Fibroblast of upper back skin (primary cell): ENCODE data around the gene NOCT.
A peak's percentile ranks its signal among the peaks of the same experiment; 100 is the strongest.
"Not testable (repeated sequence)": the region's sequence is repeated elsewhere in the genome, so short reads cannot be mapped to it uniquely, and the experiment has no call there.

Source experiments
- DNase-seq: peaks from one replicate; pipeline ENCODE4 v3.0.0-alpha.2; 2013

NOCT gene

DNA sequence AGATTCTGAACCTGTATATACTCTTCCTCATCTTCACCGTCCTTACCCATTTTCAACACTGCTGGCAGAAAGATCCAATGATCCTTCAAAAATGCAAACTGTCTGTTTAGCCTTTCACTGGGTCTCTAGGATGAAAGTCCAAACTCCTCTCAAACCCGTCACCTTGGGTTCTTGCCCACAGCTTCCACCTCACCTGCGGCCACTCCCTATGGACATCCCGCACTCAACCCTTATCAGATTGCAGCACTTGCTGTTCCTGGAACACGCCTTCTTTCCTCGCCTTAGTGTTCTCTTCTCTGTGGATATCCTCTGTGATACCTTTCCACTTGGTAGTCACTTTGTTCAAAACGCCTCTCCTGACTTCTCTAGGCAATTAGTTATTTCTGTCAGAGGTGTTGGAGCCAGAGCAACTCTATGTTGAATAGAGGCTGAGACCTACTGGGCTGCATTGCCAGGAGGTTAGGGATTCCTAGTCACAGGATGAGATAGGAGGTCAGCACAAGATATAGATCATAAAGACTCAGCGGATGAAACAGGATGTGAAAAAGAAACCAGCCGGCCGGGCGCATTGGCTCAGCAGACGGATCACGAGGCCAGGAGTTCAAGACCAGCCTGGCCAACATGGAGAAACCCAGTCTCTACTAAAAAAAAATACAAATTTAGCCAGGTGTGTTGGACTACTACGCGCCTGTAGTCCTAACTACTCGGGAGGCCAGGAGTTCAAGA lies 4.2 kb upstream of the NOCT start:
- DNase-seq = no peak

DNA sequence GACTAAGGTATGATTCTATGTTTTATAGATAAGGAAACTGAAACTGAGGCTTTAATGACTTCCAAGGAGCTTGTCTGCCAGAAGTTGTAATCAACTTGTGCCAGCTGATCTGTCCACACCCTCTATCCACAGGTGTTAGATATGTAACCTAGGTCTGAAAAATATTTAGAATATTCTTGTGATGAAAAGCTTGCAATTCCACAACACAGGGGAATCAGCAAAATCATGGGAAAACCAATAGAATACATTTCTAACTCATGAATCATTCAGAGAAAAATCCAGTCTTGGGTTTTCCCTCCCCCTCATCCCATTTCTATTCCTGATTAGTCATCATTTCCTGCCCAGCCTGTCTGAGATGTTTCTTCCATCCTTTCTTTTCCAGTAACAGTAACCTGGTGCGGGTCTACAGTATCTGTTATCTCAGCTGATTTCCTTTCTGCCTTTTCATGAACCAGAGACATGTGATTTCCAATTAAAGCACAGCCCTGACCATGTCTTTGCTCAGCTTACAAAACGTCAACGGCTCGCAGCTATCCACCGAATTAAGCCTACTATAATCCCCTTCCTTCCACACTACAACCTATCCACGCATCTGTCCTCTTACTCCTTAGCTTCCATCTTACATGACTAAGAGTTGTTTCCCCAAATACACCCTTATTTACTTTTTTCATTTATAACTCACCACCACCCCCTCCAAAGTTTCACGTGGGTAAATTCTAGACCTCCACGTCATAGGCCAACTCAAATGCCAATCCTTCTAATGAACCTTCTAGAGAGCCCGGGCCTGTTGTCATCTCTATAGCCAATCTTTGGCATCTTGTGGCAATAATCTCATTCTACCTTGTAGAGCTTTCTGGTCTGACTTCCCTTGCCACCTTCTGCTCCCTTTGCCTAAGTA lies 961 bp upstream of the NOCT start:
- peak; percentile 96 for DNase-seq

DNA sequence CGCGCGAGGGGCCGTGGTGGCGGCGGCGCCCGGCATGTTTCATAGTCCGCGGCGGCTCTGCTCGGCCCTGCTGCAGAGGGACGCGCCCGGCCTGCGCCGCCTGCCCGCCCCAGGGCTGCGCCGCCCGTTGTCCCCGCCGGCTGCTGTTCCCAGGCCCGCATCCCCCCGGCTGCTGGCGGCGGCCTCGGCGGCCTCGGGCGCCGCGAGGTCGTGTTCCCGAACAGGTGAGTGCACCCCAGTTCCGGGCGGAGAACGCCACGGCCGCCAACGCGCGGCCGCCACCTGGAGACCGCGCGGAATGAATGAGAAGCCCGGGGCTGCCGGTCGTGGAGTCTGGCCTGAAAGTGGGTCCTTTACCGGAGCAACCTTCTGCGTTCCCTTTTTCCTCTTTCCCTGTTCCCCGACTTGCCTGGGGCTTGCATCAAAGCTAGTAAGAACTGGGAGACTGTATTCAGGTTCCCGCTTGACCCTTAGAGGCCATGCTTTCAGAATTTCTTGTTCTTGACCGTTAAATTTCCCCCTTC lies 429 bp downstream of the NOCT start:
- no peak for DNase-seq

- DNase-seq = peak; percentile 27
Measured at GRCh38 chr4:139017861-139018260, 2.3 kb downstream of the NOCT start.

DNA sequence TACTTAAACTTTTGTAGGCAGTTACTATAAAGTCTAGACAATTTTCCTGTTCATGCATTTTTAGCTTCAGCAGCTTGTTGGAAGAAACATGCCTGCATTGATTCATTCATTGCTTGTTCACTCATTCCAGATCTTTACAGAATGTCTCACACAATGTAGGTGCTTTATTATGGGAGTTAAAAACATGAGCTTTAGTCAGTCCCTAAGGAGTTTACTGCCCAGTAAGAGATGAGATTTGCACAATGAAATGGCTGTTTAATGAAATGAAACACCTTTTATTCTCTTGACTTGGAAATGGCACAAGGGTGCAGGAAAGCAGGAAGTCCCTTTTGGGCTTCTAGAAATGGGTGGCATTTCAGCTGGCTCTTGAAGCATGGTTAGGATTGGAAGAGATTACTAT lies 2.9 kb downstream of the NOCT start:
- no peak for DNase-seq

DNA sequence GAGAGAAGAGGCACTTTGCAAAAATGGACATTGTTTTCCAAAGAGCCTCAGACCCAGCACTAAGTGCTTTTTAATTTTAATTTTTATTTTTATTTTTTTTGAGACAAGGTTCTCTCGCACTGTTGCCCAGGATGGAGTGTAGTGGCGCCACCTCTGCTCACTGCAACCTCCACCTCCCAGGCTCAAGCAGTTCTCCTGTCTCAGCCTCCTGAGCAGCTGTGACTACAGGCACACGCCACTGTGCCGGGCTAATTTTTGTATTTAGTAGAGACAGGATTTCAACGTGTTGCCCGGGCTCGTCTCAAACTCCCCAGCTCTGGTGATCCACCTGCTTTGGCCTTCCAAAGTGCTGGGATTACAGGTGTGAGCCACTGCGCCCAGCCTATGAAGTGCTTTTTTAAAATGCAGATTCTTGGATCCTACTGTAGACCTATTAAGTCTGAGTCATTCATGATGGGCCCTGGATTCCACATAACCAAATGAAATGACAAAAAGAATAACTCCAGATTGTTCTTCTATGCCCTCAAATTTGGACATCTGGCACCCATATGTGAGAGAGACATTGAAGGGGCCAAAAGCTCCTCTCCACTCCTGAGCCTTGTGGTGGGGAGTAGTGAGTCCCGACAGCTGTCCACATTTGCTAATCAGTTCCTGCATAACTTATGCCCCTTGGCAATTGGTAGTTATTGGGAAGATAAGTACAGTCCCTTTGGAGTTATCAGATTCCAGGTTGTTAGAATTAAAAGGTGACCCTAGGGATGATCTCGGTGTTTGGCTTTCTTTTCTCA lies 3.6 kb downstream of the NOCT start:
- DNase-seq = peak; percentile 92

- DNase-seq = no peak
Measured at GRCh38 chr4:139020384-139020783, 4.8 kb downstream of the NOCT start.

GRCh38 chr4:139021071-139021470 lies 5.5 kb downstream of the NOCT start:
- DNase-seq = not testable (repeated sequence)

- DNase-seq = no peak
Measured at GRCh38 chr4:139022835-139023234, 7.3 kb downstream of the NOCT start.

GRCh38 chr4:139024686-139025085 lies 9.1 kb downstream of the NOCT start:
- no peak for DNase-seq

GRCh38 chr4:139025841-139026240 lies 10.3 kb downstream of the NOCT start:
- no peak for DNase-seq

DNA sequence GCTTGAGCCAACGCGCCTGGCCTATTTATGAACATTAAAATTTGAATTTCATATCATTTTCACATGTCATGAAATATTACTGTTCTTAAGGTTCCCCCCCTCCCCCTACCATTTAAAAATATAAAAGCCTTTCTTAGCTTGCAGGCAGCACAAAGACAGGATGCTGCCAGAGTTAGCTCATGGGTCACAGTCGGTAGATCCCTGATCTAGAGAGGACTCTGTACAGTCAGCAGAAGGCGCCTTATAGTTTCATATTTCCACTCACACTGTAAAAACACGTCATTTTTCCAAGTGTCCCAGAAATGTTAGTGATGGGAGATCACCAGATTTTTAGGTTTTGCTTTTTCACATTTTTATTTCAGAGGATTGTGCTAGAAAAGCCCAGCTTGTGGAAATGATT lies 12.2 kb downstream of the NOCT start:
- DNase-seq = no peak

DNA sequence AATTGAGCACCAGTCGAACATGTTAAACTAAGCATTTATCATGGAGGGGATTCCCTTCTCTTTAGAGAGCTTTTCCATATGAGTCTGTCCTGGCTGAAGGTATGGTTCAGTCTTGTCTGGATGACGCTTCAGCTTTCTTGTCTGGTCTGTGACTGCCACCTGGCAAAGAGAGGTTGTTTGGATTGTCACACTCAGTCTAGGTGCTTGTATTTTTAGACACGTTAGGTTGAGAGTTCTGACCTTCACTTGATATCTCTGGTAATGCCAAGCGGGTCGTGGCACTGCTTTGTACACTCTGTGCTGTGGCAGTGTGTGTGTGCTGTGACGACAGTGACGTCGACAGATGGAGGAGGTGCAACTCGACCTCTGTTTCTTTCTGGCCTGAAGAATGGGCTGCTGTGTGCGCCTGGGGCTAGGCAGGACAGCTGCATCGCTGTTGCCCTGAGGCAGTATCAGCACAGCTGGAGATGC lies 12.6 kb downstream of the NOCT start:
- DNase-seq = no peak

DNA sequence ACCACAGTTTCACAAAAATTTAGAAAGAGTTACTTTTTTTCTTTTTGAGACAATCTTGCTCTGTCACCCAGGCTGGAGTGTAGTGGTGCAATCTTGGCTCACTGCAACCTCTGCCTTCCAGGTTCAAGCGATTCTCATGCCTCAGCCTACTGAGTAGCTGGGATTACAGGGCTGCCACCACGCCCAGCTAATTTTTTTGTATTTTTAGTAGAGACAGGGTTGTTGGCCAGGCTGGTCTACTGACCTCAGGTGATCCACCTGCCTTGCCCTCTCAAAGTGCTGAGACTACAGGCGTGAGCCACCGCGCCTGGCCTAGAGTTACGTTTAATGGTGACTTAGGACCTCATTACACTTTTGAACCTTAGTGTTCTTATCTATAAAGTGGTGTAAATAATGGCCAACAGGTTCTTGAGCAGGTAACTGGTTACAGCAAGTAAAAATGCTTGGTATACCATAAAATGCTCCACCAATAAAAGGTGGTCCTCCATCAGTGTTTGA lies 14.3 kb downstream of the NOCT start:
- not testable (repeated sequence) for DNase-seq

DNA sequence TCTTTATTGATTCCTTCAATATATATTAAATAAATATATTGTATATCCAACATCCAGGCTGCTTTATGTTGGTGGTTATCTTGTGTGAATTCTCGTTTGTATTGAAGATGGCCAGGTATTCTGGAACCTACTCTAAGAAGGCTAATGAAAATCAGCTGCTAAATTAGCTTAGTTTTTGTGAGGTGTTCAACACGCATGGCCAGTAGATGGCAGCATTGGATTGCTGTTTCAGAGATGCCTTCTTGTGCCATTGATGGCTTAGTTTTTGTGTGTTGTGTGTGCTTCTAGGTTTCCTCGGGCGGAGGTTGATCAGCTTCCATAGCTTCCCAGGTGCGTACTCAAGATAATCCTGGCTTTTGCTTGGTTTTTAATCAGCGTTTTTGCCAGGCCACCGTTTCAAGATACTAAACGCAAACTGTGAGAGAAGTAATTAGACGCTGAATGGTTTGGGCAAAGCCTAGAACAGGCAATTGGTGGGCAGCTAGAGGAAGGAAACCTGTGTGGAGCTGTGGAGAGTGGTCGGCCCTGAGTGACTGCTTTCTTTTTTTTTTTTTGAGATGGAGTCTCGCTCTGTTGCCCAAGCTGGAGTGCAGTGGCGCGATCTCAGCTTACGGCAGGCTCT lies 15.1 kb downstream of the NOCT start:
- peak; percentile 81 for DNase-seq

DNA sequence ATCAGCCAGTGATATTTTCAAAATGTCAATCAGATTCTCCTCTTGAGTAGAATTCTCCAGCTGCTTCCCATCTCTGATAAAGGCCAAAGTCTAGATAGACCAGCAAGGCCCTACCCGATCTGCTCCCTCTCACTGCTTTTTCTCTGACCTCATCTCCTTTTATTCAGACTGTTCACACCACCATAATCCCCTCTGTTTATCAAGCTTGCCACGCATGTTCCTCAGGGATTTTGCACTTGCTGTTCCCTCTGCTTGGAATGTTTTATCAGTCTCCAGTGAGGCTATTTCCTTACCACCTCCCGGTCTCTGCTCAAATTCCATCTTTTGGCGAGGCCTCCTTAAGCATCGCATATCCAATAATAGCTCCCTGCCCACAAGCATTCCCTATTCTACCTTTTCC lies 20.1 kb downstream of the NOCT start:
- DNase-seq = no peak

DNA sequence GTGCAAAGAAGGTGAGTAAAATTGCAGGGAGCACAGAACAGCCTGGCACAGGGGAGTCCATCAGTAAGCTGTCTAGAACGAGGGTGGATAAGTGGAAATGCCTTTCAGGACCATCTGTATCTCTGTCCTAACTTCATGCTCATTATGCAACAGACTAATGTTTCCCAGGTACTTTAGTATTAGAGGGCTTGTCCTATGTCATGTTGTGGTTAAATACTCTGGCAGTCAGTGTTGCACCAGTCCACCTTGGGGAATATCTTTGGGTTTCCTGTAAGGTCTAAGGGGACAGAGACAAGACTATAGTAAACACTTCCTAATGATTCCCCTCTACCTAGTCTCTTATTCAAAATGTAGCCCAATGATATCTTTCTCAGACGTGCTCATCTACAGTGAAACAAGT lies 21.3 kb downstream of the NOCT start:
- no peak for DNase-seq

DNA sequence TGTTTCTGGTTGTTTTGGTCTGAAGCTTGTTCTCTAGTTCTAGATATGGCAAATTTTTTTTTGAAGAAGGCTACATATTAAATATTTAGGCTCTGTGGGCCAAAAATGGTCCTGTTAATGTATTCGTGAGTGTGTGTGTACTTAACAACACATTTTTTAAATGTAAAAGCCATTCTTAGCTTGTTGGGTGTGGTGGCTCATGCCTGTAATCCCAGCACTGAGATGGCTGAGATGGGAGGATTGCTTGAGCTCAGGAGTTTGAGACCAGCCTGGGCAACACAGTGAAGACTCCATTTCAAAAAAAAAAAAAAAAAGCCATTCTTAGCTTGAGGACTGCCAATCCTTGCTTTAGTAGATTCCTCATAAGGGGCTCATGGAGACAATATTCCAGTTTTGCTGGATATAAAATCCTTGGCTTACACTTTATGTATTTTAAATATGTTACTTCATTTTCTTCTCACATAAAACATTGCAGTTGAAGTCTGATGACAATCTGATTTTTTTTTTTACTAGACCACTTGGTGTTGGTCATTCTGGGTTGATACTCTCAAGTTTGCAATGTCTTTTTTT lies 23.4 kb downstream of the NOCT start:
- no peak for DNase-seq

DNA sequence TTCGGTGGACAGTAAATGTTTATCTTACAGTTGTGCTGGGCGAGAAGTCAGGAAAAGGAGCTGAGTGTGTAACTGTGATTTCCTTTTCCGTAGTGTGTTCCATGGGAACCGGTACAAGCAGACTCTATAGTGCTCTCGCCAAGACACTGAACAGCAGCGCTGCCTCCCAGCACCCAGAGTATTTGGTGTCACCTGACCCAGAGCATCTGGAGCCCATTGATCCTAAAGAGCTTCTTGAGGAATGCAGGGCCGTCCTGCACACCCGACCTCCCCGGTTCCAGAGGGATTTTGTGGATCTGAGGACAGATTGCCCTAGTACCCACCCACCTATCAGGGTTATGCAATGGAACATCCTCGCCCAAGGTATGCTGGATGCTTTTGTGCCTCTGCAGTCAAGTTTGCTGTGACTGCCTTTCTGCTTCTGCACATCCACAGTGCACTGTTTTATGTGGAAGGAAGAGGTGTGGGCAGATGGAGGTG lies 27.4 kb downstream of the NOCT start:
- no peak for DNase-seq

DNA sequence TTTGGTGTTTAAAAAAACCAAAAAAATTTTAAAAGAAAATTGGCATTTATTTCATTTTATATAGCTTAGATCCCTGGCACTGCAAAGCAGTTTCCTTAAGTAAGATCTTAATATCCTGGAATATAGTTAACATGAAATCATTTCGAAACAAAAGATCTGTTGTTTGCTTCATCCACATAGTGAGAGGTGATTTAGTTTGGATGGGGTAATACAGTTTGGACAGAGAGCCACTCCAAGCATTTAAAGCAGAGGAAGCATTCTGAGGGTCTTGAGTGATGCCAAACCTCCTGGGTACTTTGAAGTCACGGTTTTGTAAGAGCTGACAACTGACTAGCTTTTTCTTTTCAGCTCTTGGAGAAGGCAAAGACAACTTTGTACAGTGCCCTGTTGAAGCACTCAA lies 28.7 kb downstream of the NOCT start:
- no peak for DNase-seq

DNA sequence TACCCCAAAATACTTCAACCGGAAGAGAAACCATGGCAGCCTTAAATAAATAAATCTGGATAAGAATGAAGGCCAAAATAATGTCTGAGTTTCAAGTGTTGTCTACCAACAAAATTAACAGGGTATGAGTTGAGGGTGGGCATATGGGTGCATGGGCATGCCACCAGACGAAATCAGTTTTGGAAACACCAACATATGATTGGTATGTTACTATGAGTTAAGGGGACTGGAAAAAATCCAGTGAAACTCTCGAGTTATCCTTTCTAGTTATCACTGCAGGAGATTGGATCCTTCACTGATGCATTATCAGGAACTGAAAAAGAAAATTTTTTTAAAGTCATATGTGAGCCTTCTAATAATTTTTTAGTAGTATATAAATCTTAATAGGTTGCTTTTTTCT lies 32.4 kb downstream of the NOCT start:
- DNase-seq = no peak

GRCh38 chr4:139050446-139050845 lies 34.9 kb downstream of the NOCT start:
- DNase-seq = peak; percentile 75
